GM19467 (cell line): ENCODE measurements around the gene KNOP1.

Experiments
- ATAC-seq: cut with Tn5 transposase; IDR thresholded peaks from one replicate; pipeline ENCODE4 v1.9.1; 2021; ENCODE audit warnings: mild to moderate bottlenecking, moderate library complexity; ENCODE audit not compliant: unreplicated experiment

The KNOP1 gene, protein sequence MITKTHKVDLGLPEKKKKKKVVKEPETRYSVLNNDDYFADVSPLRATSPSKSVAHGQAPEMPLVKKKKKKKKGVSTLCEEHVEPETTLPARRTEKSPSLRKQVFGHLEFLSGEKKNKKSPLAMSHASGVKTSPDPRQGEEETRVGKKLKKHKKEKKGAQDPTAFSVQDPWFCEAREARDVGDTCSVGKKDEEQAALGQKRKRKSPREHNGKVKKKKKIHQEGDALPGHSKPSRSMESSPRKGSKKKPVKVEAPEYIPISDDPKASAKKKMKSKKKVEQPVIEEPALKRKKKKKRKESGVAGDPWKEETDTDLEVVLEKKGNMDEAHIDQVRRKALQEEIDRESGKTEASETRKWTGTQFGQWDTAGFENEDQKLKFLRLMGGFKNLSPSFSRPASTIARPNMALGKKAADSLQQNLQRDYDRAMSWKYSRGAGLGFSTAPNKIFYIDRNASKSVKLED

DNA sequence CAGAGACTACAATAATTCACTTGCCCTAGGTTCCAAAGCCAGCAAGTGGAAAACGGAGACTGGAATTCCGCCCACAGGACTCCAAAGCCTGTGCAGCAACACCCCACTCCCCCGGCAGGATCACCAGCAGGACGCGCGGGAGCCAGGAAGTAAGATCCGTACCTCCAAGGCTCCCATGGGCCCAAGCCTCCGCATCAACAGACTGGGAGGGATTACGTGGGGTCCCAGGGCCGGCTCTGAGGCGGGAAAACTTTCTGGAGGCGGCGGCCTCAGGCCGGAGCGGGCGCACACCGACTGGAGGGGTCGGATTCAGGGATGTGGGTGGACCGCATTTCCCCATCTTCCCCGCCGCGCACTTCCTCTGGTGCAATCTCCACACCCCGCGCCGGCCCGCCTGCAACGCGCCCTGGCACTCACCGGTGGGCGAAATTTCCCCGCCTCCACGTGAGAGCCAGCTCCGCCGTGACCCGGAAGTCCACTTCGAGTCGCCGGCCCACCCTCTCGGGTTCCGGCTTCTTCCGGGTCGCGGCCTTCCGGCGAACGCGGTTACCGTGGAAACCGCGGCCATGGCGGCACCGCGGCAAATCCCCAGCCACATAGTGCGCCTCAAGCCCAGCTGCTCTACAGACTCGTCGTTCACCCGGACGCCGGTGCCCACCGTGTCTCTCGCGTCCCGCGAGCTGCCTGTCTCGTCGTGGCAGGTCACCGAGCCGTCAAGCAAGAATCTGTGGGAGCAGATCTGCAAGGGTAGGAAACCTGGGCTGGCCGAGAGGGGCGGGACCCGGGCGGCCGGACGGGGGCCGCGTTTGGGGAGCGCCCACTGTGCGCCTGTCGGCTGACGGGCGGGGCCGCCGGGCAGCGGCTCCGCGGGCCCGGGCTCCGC, at the start of gene KNOP1, which contains the start of gene IQCK:
Gene KNOP1, minus strand, starts transcription at position 487 of the 883 bp plus-strand sequence. CDS start 3,192 bp downstream, outside the sequence.
Gene IQCK, plus strand, starts transcription at position 531 of the 883 bp plus-strand sequence. Its CDS starts 36 bp downstream, at position 567.
- ATAC-seq: peak; percentile 96

DNA sequence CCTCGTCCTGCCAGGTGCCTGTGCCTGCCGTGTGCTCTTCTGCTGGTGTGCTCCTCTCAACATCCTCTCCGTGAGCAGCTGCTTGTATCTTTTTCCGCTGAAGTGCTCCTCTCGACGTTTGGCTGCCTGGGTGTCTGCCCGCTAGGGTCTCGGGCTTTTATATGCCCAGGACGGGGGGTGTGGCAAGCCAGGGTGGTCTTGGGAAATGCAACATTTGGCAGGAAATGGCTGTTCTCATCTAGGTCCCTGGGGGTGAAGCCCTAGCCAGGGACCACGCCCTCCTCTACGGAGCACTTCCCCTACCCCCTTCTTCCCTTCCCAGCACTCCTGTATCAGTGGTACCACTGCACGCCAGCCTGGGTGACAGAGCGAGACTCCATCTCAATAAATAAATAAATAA, 49.5 kb upstream of the KNOP1 start:
- ATAC-seq: no peak

DNA sequence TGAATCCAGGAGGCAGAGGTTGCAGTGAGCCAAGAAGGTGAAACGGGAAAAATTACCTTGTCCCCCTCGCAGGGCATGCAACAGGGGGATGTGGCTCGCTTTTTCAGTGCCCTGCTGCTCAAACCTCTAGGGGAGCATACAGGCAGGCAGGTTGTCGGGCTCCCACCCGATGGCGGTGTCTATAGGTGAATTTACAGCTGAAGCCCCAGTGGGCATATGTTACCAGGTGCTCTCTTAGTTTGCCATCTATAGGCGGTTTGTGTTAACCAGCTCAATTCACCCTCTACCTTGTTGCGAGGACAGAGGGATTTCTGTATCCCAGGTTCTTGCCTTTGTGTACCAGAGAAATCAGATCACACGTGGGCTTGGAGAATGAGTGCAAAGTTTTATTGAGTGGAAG, 49.0 kb upstream of the KNOP1 start:
- no peak for ATAC-seq

DNA sequence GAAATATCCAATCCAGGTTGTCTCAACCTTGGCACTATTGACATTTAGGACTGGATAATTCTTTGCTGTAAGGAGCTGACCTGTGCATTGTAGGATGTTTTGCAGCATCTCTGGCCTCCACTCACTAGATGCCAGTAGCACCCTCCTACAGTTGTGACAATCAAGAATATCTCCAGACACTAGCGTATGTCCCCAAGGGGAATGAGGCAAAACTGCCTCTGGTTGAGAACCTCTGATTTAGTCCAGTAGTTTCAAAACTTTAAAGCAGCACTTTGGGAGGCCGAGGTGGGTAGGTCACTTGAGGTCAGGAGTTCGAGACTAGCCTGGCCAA, 48.5 kb upstream of the KNOP1 start:
- no peak for ATAC-seq

DNA sequence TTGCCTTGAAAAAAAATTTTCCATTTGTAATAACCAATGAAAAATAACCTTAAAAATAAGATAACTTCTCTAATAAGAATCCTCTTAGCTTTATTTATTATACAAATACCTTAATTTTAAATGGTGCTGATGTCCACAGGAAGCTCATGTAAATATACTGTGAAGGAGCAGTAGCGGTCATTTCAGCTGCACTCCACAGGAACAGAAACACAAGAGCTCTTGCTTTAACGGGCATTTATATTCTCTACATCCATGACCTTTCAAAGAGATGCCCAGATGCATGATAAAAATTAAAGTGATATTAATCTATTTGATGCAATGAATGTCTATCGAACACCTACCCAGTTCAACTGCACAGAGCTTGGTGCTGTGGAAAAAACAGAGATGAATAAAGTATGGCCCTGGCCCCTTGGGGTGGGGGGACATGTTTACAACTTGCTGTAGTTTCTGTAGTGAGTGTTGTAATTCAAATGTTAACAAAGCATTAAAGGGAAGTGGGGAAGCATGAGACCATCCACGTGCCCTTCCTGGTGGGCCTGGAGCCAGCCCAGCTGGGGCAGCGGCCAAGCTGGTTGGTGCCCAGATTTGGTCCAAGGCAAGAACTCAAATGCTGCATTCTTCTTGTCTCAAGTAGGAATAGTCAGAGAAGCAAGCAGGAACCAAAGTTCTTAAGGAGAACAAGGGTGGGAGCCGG, 48.0 kb upstream of the KNOP1 start:
- ATAC-seq: no peak

DNA sequence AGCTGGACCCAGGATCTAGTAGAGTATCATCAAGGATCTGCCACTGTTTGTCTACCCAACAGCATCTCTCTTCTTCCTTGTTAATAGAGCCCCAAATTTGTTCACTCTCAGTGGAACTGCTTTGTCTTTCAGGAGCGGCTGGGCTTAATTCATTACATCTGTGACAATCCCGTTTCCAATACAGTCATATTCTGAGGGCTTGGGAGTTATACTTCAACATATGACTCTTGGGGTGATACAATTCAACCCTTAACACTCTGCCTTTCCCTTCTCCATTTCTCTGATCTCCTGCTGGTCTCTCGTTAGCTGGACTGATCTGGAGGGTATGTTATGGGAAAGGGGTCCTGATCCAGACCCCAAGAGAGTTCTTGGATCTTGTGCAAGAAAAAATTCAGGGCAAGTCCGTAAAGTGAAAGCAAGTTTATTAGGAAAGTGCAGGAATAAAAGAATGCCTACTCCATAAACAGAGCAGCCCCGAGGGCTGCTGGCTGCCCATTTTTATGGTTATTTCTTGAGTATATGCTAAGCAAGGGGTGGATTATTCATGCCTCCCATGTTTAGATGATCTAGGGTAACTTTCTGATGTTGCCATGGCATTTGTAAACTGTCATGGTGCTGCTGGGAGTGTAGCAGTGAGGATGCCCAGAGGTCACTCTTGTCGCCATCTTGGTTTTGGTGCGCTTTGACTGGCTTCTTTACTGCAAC, 42.5 kb upstream of the KNOP1 start:
- ATAC-seq: no peak

DNA sequence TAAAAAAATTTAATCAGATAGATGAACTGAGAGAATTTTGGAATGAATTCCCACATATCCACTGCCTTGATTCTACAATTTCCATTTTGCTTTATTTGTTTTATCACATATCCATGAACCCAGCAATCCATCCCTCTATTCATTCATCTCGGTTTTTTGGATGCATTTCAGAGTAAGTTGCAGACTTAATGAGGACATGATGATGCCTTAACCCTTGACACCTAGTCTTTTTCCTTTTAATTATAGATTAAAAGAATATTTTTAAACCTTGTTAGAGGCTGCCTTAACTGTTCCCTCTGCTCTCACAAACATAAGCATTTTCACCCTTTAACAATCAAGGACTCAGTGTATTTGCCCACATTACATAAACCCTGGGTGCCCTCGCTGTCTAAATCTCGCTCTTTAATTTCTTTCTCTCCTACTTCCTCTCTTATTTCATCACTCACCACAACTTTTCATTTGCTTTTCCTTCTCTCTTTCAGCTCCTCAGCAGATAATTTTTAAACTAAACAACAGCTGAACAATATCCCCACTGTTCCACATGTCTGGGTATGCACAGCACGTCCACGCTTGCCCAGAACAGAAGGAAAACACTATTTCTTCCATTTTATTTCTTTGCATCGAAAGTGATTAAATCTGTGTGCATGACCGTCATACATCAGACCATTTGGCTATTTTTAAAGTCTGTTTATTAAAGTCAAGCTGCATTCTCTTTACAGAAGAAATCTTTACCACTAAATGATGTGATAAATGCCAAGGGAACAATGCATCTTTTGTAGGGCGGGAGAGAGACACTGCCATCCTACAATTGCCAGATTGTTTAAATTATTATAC, 40.0 kb upstream of the KNOP1 start:
- no peak for ATAC-seq

DNA sequence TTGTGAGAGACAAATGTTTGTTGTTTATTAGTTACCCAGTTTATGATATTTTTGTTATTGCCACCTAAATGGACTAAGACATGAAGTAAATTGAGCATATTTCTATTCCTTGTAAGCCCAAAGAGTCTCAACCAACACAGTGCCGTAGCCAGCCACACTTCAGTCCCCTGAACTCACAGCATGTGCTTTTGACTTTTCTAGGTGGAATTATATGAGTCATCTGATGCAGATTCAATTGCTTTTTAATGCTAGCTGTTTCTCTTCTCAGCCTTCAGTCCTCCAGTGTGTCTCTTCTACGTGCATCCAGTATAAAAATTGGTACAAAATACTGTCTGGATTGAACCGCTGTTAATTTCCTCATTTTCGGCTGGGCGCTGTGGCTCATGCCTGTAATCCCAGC, 39.0 kb upstream of the KNOP1 start:
- no peak for ATAC-seq

DNA sequence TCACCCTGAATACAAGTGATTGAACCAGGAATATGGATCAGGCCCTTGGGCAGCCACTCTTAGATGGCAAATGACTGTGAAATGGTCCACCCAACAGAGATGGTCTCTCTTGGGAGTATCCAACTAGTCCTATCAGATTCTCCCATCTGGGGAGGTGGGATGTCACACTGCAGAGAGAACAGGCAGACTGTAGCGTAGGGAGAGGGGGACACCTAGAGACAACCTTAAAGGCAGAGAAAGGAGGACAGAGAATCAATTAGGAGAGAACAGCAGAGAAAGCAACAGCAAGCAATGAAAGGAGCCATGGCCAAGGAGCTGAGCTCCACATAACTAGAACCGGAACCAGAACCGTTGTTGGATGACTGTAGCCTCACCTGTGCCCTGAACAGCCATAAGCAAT, 37.2 kb upstream of the KNOP1 start:
- no peak for ATAC-seq

DNA sequence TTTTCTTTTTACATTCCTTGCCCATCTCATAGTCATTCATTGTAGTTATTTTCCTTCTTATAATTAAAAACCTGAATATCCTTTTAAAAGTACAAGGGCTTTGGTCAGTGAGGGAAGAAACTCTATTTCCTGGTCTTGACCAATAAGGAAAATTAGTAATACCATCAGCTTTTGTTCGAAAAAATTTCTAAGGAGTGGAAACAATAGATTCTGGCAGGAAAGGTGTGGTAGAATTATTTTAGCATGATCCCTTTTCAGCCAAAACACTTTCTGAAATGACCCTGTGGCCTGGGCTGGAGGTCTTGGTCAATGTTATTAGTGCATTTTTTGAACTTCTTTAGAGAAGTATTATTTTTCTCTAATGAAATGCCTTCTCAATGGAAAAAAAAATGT, 36.6 kb upstream of the KNOP1 start:
- no peak for ATAC-seq

DNA sequence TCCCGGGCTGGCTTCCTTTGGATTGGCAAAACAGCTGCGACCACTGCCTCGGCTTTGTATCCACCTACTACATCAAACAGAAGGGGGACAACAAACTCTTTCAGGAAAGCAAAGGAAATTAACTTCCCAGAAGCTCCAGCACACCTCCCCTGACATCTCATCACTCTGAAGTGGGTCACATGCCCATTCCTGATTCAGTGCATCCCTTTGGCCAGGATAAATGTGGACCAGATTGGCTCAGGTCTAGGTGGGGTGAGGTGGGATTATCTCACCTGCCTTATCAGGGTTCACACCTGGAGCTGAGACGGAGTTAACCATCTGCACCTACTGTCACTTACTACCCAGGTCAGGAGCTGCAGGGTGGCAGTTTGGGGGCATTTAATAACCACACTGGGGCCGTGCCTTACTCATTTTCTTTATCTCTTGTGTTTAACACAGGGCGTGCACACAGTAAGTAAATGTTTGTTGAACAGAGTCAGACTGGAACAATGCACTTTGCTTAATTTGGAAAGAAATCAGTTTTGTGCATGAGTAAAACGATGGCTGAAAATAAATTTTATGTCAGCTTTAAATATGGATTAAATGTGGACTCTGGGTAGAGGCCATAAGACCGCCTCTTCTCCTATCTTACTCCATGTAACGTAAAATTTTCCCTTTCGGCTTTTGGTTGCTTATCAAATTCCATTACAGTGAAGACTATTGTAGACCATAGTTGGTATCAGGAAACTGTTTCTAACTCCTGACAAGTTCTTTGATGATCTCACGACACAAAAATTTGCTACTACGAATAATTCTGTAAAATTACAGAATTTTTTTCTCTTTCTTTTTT, 36.0 kb upstream of the KNOP1 start:
- ATAC-seq: no peak

DNA sequence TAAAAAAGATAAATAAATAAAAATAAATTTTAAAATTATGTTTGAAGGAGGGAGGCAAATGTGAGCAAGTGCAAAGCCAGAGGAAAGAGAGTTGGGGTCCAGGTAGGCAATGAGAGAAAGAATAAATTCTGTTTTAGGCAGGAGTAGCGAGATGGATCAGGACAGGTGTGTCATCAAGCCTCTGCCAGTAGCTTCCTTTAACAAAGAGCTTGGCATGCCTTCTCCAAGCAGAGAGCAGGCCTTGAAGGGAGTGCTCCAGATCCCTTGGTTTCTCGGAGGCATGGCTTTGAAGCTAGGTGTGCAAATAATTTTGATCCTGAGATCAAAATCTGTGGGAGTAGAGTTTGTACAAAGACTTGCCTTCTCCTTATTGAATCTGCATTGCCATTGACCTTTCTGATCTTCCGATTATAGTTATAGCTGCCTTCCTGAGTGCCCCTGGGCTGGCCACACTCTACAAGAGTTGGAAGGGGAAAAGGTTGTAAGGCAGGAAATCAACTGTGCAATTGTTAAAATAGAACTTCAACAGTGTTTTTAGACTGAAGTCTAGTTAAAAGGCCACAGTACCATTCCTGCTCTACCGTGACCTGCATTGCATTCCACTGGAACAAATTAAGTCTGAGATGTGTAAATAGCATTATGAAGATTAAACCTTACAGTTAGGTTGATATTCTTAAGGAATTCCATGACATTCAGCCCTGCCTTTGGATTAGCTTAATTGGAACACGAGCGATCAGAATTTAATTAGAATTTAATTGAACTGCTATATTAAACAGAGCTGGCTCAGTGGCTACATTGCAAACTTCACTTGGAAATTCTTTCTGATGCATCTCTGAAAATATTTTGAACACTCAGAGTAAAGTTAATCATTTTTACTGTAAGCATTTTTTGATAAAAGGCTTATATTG, 33.7 kb upstream of the KNOP1 start:
- no peak for ATAC-seq

DNA sequence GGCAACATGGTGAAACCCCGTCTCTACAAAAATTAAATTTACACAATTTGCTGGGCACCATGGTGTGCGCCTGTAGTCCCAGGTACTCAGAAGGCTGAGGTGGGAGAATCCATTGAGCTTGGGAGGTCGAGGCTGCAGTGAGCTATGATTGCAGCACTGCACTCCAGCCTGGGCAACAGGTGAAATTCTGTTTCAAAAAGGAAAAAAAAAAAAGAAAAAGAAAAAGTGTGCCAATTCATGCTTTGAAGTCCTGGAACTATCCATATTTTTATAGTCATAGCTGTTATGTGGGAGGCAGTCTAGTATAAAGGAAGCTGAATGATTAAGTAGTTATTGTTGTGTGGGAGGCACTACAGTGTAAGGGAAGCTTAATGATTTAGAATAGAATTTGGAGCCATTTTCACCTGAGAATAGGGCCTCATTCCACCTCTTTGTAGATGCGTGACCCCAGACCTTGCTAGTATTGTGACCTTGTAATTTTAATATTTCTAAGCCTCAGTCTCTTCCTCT, 31.6 kb upstream of the KNOP1 start:
- ATAC-seq: no peak

DNA sequence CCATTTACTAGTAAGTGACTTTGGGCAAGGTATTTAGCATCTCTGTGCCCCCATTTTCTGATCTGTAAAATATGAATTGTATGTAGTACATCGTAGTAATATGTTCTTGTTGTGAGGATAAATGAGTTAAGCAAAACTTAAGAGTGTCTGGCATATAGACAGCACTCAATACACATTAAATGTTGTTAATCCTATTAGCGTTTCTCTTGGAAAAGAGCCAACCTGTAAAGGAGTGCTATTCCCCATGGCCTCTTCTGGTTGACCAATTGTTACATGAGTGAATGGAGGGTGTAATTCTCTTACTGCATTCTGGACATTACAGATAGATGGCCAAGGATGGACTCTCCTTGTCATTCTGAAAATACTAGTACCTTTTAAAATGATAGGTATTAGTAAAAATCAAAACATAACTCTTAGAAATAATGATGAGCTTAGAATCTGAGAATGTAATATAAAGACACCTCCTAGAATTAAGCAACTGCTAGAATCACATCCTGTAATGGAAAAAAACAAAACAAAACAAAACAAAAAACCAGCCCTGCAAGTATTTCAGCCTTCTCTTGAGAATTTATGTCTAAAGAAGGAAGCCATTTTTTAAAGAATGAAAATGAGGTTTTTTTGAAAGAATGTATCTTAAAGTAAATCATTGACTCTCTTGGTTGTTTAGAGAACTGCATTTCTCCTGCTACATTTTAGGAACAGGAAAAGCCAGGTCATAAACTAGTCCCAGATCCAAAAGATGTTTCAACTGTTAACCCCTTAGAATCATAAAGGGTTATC, 30.6 kb upstream of the KNOP1 start:
- no peak for ATAC-seq

DNA sequence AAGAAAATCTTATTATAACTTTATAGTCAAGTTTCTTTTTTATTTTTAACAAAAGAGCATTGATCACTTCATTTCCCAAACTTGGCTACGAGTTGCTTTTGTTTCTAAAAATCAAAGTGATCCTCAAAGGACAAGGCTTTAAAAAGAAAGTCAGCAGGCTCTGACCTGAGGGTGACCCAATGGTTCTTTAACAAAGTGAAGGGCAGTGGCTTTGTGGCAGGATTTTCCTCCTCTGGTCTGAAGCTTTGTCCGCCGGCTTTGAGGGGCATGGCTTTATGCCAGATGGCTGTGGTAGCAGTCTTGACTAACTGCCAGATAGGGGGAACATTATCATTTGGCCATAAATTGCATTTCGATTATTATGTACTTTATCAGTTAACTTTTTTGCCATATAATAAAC, 28.5 kb upstream of the KNOP1 start:
- ATAC-seq: no peak

DNA sequence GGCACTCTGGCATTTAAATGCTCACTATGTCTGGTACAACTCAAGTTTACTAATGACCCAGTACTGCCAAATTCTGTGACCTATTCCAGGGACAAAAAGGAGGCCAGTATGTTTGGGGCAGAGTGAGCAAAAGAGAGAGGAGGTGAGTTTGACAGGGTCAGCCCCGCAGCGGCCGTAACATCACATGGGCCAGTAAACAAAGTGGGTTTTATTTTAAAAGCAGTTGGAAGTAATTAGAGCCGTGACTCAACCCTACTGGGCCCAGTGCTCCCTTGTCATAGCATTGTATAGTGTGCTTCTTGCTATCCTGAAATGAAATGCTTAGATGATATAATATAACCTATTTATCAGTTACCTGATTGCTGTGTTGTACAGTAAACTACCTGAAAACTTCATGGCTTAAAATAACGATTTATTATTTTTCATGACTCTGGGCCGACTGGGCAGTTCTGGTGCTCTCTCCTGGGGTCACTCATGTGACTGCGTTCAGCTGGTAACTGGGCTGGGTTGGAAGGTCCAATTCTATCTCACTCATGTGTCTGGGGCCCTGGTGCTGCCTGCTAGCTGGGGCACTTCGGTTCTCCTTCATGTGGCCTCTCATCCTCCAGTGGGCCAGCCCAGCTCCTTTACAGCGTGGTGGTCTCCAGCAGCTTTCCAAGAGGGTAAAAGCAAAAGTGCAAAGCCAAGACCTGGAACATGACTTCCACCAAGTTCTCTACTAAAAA, 27.4 kb upstream of the KNOP1 start:
- no peak for ATAC-seq
